HG03135 (cell line): ENCODE results near the gene PLPP7.

Source experiments
- ATAC-seq: cut with Tn5 transposase; IDR thresholded peaks from one replicate; pipeline ENCODE4 v1.9.1; 2021; ENCODE audit warnings: mild to moderate bottlenecking, moderate library complexity; ENCODE audit not compliant: unreplicated experiment

The PLPP7 gene

DNA sequence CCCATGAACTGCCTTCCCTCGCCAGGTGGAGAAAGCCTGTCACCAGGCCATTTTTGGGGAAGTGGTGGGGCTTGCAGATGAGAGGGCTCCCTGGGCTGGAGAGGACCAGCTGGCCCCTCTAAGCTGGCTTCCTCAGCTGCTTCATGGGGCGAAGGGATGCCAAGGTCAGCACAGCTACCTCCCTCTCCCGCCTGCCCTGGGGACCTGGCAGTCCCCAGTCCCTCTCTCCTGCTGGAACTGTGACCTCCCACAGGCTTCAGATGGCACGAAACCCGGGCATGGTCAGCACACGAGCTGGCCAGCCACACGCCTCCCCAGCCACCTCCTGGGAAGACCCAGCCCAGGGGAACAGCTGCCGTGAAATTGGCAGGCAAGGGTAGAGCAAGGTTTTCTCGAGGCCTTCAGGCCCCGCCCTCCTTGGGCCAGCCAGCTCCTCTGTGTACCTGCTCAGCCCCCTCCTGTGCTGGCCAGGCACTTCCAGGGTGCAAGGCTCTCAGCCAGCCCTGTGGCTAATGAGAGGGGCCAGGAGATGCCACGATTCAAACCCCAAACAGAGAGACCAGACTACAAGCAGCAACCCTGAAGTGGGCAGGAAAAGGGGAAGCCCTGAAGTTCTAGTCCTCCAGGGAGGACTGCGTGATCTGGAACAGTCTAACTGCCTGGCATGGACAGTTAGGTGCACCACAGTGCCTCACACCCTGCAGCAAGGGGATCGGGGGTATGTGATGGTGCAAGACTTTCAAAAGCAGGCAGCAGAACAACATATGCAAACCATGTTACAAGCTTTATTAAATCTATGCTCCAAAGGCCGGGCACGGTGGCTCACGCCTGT lies 12.9 kb downstream of the PLPP7 start:
- no peak for ATAC-seq

DNA sequence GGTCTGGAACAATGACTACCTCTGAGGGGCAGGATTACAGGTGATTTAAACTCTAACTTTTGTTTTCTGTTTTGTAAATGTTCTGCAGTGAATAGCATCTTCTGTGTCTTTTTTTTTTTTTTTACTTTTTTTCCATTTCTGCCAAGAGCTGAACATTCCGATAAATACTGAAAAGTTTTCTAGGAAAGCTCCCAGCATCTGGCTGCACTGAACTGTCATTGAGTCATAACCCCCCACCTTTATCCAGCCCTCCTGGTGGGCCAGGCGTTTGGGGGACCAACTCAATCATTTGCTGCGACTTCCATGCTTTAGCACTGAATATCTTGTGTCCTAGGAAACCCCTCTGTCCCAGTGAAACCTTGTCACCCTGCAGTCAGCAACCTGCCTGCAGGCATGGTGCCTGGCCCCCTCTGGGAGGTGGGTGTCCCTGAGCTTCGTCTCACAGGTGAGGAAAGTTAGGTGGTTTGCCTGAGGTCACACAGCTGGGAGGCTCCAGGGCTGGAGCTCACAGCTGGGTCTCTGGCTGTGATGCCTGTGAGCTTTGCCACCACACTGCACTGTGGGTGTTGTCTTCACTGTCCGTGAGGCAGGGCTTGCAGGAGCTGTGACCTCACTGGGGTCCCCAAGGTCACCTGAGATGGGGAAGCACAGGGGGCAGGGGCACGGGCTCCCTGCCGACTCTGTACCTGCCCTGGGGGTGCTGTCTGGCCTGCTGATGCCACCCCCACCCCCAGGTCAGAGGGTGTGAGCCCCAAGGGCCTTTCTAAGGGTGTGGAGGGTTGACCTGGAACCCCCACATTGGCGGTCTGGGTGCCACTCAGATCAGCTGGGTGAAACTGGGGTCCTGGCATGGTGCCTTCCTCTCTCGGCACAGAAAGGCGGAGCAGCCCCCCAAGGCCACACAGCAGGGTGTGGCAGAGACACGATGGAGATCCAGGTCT lies 14.1 kb downstream of the PLPP7 start:
- ATAC-seq, result no peak

DNA sequence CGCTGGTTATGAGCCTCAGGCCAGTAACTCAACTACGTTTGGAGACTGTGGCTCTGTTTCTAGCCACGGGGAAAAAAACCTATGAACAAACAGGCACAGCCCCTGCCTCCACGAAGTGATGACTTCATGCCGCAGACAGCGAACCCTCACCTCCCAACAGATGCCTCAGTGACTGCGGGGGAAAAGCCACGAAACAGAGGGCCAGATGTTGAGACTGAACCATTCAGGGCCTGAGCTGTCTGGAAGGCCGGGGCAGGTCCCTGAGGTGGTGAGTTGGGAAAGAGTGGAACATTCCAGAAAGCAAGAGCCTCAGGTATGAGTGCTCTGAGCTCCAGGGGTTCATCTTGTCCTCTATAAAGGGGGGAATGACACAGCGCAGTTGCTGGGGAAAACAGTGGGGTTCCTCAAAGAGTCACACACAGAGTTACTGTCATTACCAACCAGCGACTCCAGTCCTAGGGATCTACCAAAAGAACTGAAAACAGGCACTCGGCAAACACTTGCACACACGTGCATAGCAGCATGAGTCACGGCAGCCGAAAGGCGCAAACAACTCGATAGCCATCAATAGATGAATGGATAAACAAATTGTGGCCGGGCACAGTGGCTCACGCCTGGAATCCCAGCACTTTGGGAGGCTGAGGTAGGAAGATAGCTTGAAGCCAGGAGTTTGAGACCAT lies 15.3 kb downstream of the PLPP7 start:
- no peak for ATAC-seq

DNA sequence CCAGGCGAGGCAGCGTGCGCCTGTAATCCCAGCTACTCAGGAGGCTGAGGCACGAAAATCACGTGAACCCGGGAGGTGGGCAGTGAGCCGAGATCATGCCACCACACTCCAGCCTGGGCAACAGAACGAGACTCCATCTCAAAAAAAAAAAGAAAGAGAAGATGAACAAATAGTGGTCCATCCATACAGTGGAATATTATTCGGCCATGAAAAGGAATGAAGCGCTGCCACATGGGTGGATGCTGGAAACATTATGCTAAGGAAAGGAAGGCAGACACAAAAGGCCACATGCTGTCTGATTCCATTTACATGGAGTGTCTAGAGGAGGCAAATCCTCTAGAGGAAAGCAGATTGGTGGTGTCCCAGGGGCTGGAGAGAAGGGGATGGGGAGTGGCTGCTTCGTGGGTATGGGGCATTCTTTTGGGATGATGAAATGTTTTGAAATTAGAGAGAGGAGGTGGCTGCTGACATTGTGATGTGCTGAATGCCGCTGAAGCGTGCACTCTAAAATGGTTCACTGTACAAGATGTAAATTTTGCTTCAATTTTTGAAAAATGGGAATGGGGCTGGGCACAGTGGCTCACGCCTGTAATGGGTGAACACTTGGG lies 17.0 kb downstream of the PLPP7 start:
- ATAC-seq, result no peak

DNA sequence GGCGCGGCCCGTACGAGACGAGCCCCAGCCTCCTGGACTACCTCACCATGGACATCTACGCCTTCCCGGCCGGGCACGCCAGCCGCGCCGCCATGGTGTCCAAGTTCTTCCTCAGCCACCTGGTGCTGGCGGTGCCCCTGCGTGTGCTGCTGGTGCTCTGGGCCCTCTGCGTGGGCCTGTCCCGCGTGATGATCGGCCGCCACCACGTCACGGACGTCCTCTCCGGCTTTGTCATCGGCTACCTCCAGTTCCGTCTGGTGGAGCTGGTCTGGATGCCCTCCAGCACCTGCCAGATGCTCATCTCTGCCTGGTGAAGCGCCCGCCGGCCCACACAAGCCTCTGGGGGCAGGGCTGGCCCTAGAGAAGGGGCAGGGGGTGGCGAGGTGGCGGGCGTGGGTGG lies 18.5 kb downstream of the PLPP7 start:
- no peak for ATAC-seq

DNA sequence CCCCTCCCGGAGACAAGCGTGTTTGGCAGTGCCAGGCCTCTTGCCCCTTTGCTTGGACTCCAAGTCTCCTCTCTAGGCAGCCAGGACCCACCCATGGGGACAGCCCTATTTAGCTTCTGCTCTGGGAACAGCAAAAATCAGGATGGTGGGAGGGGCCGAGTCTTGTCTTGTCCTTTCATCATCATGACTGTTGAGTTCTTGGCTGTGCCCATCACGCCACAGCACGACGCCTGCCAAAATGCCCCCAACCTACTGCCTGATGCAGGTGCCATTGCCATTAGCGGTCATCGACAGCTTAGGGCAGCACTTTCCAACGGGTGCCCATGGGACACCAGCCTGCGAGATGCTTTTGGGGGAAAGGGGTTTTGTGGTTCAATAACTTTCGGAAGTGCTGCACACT lies 18.9 kb downstream of the PLPP7 start:
- ATAC-seq, result no peak

DNA sequence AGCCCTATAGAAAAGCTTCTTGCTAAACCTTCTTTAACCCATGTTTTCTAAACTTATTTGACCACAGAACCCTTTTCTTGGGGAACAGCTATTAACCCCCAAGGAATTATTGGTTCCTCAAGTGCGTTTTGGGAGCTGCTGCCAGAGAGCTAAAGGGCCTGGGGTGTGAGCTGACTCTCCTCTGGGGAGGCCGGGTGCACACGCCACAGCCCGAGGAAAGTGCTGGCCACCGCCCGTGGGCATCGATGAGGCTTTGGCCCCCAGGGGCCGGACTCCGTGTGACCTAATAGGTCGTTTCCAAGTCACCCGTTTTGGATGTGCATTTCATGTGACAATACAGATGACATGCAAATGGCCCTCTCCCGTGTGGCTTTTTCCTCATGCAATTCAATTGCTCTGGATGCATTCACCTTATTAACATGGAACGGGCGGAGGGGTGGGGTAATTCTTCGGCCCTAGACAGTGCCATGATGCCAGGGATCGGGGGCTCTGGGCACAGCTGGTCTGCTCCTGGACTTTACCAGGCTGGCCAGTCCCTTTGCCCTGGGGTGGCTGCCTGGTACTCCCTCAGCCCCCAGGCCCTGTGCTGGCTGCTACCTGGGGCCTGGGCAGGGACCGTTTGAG lies 19.5 kb downstream of the PLPP7 start:
- ATAC-seq, result no peak

DNA sequence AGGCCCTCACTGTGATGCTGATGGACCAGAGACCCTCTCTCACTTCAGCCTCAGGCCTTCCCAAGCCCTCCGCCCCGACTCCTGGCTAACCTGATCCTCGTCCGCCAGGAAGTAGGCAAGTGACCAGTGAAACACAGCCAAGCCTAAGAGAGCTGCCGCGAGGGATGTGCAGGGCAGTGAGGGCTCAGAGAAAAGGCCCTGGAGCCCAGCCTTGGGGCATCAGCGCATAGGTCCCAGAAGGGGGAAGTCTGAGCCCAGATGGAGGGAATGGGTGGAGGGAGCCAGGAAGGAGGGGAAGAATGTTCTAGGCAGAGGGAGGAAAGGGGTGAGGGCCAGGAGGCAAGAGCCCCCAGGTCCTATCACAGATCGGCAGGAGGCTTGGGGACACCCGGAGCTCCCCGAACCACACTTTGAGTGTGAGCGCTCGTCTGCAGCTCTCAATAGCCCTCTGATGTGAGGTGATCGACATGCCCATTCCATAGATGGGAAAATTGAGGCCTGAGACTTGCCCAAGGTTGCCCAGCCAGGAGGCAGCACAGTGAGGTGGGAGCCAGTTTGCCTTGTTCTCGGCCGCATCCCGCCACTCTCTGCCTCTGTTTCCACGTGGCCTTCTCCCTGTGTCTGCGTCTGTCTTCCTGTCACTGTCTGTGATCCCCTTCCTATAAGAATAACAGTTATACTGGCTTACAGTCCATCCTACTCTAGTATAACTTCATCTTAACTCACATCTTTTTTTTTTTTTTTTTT lies 20.2 kb downstream of the PLPP7 start:
- ATAC-seq, result no peak

DNA sequence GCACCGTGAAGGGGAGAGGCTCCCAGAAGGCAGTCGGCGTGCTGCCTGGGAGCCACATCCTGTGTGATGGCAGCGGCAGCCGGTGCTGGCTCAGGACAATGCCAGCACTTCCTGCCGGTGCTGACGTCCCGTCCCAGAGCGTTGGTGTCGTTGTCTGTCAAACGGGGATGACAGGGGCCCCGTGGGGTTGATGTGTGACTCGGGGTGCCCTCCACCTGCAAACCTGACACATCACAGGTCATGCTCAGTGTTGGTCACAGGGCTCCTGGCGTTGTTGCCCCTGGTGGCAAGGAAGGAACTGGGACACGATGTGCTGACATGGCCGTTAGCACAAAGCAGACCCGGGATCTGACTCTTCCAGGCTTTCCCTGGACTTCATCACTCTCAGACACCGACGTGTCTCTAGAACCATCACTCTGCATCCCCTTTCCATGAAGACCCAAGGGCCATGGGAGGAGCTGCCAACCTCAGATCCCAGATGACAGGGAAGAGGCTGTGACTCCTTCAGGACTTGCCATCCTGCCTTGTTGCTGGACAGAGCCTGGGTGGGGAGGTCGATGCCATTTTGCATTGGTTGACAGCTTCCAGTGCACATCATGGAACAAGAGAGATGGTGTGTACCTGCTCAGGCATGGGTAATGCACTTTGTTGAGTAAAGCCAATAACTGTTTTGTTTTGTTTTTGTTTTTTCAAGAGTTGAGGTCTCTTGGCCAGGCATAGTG lies 21.5 kb downstream of the PLPP7 start:
- ATAC-seq, result no peak

DNA sequence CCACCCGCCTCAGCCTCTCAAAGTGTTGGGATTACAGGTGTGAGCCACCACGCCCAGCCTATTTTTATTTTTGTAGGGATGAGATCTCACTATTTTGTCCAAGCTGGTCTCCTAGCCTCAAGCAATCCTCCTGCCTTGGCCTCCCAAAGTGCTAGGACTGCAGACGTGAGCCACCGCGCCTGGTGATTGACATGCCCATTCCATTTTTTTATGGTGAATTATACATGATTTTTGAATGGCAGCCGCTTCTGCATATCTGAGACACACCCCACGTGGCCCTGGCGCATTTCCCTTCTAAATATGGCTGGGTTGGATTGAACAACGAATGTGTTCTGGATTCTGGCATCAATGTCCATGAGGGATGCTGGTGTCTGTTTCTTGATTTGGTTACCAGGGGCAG lies 22.7 kb downstream of the PLPP7 start:
- no peak for ATAC-seq

DNA sequence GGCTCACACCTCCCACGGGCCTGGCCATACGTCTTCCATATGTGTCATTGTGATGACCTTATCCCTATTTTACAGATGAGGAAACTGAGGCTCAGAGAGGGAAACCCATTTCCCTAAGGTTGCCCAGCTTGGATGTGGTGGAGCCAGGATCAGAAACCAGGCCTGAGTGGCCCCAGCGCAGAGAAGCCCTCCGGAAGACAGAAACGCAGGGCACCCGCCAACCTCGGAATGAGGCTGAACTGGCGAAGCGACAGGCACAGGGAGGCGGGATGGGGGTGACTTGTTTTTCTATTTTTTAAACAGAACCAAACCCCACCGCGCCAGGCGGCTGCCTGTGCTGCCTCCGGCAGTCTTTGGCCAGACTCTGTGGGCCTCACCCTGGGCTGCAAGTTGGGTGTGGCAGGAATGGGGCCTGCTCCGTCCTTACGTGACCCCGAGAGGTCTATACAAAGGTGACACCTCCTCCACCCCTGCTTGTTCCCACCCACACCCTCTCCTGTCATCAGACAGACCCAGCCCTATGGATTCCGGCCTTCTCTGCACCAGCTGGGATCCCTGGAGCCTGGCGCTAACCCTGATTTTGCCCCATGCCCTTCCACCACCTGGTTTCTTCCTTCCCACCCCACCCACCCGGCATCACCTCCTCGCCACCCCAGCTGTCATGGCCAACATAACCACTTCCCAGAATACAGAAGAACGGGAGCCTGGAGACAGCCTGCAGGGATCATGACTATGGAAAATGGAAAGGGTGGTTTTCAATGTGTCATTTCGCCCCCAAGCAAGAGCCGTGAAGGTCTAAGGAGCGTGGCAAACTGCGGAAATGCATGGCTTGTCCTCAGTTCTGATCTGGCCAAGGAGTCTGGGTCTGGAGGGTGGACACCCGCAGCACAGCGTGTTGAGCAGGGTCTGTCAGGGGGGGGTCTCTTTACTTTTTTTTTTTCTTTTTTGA lies 23.6 kb downstream of the PLPP7 start:
- ATAC-seq, result no peak

DNA sequence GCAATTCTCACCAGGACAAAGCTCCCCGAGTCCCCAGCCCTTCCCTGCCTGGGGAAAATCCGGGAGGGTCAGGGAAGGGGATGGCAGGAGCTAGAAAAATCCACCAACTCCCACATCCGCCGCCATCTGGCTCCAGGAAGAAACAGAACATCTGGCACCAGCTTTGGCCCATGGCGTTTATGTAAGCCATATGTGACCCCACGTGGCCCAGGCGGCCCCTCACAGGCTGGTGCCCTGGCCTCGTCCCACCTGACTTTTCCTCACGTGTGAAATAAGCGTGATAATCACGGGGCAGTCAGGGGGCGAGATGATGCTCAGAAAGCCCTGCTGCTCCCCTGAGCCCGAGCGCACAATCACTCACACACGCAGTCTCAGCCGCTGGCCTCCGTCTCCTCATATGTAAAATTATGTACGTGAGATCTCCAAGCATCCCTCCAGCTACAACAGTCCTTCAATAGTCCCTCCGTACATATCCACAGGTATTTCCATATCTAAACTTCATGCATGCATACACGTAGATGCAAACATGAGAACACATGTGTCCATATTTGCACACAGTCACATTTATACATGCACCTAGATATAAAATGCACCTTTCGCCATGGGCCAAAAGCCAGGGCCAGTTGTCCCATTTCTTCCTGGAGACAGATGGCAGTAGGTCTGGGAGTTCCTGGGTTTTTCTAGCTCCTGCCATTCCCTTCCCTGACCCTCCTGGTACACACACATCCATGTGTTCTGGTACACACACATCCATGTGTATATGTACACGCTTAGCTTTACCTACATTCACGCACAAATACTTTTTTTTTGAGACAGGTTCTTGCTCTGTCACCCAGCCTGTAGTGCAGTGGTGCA lies 28.9 kb downstream of the PLPP7 start:
- no peak for ATAC-seq

DNA sequence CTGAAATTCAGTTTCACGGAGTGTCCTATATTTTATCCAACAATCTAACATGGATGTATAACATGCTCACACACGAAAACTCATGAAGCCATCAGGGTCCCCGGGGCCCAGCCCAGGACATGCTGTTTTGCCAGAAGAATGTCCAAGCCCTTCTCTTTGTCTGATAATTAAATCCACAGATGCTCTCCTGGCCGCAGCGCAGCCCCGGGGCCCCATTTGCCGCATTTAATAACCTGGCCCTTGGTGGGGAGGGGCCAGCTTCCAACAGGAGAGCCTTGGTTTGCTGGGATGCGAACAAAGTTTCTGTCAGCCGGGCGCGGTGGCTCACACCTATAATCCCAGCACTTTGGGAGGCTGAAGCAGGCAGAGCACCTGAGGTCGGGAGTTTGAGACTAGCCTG lies 30.0 kb downstream of the PLPP7 start:
- no peak for ATAC-seq

DNA sequence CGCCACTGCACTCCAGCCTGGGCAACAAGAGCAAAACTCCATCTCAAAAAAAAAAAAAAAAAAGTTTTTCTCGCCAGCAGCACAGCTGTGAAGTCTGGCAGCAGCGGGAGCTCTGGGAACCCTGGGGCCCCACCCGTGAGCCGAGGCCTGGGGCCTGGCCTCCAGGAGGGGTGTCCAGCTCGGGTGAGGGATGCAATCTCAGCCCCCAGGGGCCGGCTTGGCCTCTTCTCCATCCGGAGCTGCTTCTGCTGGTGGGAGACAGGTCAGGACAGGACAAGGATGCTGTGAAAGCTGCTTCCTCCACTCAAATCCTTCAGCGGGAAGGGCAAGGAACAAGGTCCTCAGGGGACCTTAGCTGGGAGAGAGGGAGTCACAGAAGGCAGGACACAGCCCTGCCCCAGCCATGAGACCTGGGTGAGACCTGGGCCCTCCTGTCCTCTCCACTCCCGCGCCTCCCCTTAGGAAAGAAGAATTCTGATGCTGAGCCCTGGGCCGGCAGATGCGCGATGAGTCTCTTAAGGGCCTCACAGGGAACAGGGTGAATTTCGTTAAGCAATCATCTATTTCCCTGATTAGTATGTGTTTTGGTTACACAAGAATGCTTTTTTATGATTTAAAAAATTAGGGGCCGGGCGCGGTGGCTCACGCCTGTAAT lies 30.6 kb downstream of the PLPP7 start:
- ATAC-seq, result no peak

DNA sequence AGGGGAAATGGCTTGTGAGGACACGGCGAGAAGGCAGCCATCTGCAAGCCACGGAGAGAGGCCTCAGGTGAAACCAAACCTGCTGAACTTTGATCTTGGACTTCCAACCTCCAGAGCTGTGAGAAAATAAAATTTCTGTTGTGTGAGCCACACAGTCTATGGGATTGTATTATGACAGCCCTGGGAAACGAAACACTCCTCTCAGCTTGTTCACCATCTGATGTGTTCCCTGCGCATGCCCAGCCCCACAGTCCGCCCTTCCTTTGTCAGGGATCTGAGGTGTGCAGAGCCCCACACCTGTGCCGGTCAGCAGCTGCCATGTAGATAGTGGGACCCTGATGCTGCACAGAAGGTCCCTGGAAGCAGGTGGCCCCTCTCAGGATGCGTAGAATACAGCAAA lies 34.1 kb downstream of the PLPP7 start:
- no peak for ATAC-seq
